A172 (cell line): Measurements from ENCODE around the gene SACS. TPM values are rescaled to one million over a fixed set of nuclear protein-coding genes. Genes with fewer than 3 reads are reported as not detected.
"Not testable (repeated sequence)": the region's sequence is repeated elsewhere in the genome, so short reads cannot be mapped to it uniquely, and the experiment has no call there.

Experiments used
- DNase-seq: peaks from one replicate; pipeline ENCODE4 v3.0.0-alpha.2; 2015; ENCODE audit warnings: low spot score
- total RNA-seq: library from RNA; depleted of rRNA; stranded (reverse); fragments of >200 nt; shearing (Covaris generic); gene quantifications from 2 replicates; pipeline ENCODE4 v1.2.3, GENCODE V29; 2014; rRNA removed

The SACS gene
- total RNA-seq, 1 experiment from 2014 or later, result 49.7 TPM

DNA sequence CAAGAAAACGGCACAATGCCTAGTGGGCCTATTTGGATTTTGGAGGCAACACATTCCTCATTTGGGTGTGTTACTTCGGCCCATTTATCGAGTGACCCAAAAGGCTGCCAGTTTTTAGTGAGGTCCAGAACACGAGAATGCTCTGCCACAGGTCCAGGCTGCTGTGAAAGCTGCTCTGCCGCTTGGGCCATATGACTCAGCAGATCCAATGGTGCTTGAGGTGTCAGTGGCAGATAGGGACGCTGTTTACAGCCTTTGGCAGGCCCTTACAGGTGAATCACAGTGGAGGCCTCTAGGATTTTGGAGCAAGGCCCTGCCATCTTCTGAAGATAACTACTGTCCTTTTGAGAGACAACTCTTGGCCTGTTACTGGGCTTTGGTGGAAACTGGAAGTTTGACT lies 118.7 kb downstream of the SACS start:
- not testable (repeated sequence) for DNase-seq

- DNase-seq, result no peak
These were observed 140.9 kb downstream of the SACS start for GRCh38 chr13:23292586-23292985.

GRCh38 chr13:23289917-23290357 lies 143.6 kb downstream of the SACS start:
- peak; percentile 4 for DNase-seq

- DNase-seq, result no peak
These were observed 144.5 kb downstream of the SACS start for GRCh38 chr13:23288995-23289394.

- no peak for DNase-seq
These were observed 144.9 kb downstream of the SACS start for GRCh38 chr13:23288564-23288963.

DNA sequence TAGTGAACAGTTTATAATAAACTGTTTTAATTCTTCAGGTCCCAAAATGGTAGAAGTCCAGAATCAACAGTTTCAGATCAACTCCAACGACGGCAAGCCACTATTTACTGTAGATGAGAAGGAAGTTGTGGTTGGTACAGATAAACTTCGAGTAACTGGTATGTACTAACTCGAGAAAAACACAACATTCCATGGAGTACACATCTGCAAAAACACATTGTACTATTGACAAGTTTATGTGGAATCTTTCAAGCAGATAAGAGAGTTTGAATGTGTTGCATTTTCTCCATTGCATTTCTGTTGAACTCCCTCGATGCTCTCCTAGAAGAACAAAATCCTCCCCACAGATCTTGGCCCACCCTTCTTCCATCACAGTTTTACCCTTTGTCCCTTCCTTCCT lies 154.2 kb downstream of the SACS start:
- DNase-seq, result no peak

Other genes with a start within 250 kb of the SACS start
- 6.0 and 6.5 TPM in 2 replicates for gene TNFRSF19, start 136.7 kb upstream of the SACS start, total RNA-seq